Measurements from ENCODE around the gene COX7B2.

The COX7B2 gene

GRCh38 chr4:46886711-46887110, 22.3 kb downstream of the COX7B2 start:
- no peak for DNase-seq

DNA sequence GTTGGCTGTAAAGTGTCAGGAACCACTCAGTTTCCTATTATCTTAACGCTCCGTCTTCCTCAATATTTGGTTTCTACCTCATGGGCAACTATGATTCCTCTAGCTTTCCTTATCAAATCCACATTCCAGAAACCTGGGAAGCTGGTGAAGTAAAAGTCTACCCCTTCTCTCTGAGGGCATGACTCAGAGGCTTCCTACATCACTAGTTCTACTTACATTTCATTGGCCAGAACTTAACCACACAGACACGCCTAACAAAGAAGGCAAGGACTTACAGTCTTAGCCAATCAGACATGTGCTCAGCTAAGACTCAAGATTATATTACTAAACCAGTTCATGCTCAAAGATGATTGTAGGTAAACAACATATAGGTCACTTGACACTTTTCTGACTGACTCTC, 30.4 kb downstream of the COX7B2 start:
- no peak for DNase-seq

- DNase-seq = no peak
Observed at GRCh38 chr4:46874811-46875210, 34.2 kb downstream of the COX7B2 start.

DNA sequence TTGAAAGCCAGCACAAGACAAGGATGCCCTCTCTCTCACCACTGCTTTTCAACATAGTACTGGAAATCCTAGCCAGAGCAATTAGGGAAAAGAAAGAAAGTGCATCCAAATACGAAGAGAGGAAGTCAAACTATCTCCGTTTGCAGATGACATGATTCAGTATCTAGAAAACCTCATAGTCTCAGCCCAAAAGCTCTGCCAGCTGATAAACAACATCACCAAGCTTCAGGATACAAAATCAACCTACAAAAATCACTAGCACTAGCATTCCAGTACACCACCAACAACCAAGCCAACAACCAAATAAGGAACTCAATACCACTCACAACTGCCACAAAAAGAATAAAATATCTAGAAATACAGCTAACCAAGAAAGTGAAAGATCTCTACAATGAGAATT, 38.6 kb downstream of the COX7B2 start:
- no peak for DNase-seq

GRCh38 chr4:46856333-46856732, 52.7 kb downstream of the COX7B2 start:
- DNase-seq = no peak

GRCh38 chr4:46852800-46853199, 56.2 kb downstream of the COX7B2 start:
- no peak for DNase-seq

DNA sequence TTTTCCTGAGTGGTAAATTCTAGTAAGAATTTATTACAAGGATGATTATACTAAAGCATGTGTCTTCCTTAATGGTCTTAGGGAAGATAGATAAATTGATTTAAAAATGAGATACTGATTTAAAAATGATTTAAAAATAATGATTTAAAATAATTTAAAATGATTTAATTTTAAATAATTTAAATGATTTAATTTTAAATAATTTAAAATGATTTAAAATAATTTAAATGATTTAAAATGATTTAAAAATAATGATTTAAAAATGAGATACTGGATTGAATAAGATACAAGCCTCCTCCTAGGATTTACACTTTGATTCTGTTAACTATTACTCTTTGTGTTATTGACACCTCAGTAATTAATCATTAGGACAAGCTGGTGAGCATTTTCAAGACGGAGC, 59.0 kb downstream of the COX7B2 start:
- no peak for DNase-seq

DNA sequence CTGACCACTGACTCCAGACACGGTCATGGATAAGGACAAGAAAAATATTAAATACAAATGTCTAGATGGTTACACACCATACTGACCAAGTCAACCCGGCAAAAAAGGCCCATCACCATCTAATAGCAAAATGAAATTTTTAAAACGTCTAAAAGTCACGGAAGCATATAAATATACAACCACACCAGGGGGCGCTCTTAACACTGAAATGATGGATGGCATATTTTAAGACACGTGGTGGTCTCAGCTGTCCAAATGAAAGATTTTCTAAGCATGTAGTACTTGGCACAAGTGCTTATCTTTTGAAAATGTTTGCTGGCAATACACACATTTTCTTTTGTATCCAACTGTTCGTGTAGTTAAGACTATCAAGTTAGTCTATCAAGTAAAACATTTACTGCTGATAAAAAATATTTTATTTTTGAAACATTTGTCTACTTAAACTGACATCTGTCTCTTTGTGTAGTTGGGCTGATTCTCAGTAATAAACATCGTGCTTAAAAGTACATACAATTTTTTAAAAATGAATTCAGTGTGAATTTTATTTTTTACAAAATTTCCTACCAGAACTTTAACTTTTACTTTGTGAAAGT, 64.6 kb downstream of the COX7B2 start:
- DNase-seq = peak; percentile 20

DNA sequence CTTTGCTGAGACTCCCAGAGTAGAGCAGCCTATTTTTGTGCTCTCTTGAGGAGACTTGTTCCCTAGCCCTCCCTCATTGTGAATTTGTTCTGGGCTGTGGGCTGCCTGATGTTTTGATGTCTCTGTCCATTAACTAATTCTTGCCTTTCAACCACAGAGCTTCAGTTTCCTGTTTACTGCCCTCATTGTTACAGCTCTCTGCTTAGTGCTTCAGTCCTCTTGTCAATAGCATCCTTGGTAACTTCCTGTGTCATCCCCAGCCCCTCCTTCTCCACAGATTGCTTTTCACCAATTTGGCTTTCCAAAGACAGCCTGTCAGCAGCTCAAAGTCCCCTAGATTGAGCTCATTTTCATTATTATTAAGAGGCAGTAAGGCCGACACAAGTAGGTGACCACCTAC, 69.9 kb downstream of the COX7B2 start:
- no peak for DNase-seq

- DNase-seq = no peak
Observed at GRCh38 chr4:46837639-46838038, 71.4 kb downstream of the COX7B2 start.

DNA sequence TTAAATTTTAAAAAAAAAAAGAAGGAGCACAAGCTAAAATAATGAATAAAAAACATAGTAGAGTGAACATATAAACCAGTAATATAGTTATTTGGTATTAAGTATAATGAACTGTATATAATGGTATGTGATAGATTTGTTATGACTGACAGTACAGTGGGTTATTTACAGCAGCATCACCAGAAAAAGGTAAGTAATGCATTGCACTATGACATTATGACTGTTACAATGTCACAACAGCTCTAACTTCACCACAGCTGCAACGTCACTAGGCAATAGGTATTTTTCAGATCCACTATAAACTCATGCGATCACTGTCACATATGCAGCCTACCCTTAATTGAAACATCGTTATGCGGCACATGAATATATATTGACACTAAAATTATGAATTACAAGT, 72.5 kb downstream of the COX7B2 start:
- no peak for DNase-seq

- no peak for DNase-seq
Observed at GRCh38 chr4:46830971-46831454, 78.0 kb downstream of the COX7B2 start.

DNA sequence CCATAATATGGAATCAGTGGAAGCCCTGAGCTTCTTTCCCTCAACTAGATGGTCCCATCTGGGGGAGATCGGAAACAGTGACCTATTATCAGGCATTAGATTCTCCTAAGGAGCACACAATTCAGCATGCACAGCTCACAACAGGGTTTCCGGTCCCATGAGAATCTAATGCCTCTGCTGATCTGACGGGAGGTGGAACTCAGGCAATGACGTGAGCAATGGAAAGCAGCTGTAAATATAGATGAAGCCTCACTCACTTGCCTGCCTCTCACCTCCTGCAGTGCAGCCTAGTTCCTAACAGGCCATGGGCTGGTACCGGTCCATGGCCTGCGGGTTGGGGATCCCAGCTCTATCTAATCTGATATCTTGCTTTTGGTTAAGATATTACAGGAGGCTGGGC, 88.9 kb downstream of the COX7B2 start:
- DNase-seq = no peak

DNA sequence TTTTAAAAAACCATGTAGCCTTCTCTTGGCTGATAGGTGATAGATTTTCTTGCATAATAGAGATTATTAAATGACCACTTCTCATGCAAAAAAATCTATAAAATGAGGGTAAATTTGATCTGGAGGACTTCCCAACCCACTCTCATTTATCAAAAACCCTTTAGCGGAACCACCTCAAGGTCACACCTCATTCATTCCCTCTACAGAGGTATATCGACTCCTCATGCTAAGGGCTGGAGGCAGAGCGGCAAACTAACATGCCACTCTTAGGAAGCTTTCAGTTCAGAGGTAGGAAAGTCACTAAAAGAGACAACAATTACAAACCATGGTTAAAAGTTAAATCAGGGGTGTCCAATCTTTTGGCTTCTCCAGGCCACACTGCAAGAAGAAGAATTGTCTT, 90.0 kb downstream of the COX7B2 start:
- DNase-seq = no peak

GRCh38 chr4:46818604-46819003, 90.4 kb downstream of the COX7B2 start:
- no peak for DNase-seq

DNA sequence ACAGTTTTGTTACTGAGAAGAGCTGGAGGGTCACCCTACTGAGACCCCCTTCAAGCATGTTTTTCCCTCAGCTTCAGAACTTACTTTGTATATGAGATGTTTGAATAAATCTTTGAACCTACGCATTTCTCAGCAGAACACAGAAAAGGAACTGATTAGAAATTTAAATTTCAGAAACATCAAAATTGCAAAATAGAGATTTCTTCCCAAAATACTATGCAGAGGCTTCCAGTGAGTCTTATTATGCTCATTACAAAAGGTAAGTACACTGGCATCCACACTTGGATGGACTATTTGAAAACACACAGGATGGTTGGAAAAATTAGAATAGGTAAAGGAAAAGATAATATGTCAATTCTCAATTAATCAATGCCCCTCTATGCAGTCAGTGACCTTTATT, 91.2 kb downstream of the COX7B2 start:
- no peak for DNase-seq

- DNase-seq = no peak
Observed at GRCh38 chr4:46804781-46805413, 104.1 kb downstream of the COX7B2 start.

- no peak for DNase-seq
Observed at GRCh38 chr4:46793036-46793435, 116.0 kb downstream of the COX7B2 start.

DNA sequence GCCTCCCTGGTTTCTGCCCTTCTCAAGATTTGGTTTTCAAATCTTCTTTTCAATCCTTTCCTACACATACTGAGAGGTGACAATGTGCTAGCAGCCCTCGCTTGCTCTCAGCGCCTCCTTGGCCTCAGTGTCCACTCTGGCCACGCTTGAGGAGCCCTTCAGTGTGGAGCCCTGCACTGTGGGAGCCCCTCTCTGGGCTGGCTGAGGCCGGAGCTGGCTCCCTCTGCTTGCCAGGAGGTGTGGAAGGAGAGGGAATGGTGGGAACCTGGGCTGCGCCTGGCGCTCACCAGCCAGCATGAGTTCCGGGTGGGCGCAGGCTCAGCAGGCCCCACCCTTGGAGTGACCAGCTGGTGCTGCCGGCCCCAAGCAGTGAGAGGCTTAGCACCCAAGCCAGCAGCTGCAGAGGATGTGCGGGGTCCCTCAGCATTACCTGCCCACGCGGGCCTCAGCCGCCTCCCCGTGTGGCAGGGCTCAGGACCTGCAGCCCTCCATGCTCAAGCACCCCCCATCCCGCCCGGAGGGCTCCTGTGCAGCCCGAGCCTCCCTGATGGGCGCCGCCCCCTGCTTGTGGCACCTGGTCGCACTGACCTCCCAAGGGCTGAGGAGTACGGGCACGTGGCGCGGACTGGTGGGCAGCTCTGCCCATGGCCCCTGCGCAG, 127.5 kb downstream of the COX7B2 start:
- DNase-seq = no peak

DNA sequence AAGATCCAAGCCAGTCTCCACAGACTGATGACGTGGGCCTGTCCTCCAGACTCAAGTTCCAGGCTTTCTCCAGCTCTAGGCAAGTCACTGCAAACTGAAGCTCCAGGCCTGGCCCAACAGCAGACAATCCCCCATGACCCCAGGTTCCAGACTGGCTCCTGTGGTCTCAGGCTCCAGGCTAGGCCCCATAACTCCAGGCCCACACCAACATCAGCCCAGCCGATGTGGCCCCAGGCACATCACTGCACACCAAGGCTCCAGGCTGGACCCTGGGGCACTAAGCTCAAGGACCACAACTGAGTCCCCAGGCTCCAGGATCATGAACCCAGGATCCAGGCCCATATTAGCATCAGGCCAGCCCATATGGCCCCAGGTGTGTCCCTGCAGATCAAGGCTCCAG, 143.6 kb downstream of the COX7B2 start:
- no peak for DNase-seq

GRCh38 chr4:46730075-46730474, 179.0 kb downstream of the COX7B2 start:
- DNase-seq = no peak

- no peak for DNase-seq
Observed at GRCh38 chr4:46720055-46720454, 189.0 kb downstream of the COX7B2 start.

DNA sequence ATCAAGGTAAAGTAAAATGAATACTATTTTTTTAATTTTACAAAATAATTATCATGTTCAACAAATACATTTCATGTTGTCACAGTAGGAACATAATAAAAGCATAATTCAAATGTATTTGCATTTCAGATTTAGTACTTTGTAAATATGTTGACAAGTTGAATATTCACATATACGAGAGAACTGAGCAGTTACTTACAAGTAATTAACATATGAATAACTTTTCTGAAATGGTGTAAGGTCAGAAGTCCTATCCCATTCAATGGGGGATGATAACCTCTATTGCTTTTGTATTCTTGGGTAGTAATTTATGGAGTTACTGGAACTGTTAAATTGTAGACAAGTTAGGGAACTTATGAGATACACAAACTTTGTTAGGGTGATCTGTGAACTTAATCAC, 191.1 kb downstream of the COX7B2 start:
- no peak for DNase-seq

- no peak for DNase-seq
Observed at GRCh38 chr4:46715468-46715867, 193.6 kb downstream of the COX7B2 start.

GRCh38 chr4:46698891-46699290, 210.2 kb downstream of the COX7B2 start:
- no peak for DNase-seq
